ENCODE data around the gene SSH2.

SSH2 gene

DNA sequence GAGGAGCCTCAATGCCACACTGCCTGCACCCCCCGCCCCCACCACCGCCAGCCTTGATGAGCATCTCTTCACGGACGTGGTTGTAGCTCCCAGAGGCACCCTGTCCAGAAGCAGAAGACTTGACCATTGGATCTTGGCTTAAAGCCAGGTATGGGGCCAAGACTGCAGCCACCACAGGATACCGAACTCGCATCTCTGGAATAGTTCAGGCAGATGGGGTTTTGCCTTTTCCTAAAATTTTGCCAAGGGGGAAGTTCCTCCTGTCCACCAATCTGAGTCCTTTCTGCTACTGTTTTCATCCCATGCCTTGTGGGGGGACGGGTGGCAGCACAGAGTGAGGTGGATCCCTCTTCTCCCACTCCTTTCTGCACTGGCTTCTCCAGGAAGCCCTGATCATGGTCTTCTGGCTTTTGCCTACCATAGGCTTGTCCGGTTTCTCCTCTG, 308.3 kb downstream of the SSH2 start:
- TF ChIP-seq, protein P1, sequence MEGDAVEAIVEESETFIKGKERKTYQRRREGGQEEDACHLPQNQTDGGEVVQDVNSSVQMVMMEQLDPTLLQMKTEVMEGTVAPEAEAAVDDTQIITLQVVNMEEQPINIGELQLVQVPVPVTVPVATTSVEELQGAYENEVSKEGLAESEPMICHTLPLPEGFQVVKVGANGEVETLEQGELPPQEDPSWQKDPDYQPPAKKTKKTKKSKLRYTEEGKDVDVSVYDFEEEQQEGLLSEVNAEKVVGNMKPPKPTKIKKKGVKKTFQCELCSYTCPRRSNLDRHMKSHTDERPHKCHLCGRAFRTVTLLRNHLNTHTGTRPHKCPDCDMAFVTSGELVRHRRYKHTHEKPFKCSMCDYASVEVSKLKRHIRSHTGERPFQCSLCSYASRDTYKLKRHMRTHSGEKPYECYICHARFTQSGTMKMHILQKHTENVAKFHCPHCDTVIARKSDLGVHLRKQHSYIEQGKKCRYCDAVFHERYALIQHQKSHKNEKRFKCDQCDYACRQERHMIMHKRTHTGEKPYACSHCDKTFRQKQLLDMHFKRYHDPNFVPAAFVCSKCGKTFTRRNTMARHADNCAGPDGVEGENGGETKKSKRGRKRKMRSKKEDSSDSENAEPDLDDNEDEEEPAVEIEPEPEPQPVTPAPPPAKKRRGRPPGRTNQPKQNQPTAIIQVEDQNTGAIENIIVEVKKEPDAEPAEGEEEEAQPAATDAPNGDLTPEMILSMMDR (IDR thresholded peaks at IDR 0.05): no peak
- Histone ChIP-seq H3K4me3 (peak overlapping the region; percentile 81), H3K27ac (peak overlapping the region; percentile 56 to 77)
- DNase-seq (ENCODE audit: low spot score): no peak

DNA sequence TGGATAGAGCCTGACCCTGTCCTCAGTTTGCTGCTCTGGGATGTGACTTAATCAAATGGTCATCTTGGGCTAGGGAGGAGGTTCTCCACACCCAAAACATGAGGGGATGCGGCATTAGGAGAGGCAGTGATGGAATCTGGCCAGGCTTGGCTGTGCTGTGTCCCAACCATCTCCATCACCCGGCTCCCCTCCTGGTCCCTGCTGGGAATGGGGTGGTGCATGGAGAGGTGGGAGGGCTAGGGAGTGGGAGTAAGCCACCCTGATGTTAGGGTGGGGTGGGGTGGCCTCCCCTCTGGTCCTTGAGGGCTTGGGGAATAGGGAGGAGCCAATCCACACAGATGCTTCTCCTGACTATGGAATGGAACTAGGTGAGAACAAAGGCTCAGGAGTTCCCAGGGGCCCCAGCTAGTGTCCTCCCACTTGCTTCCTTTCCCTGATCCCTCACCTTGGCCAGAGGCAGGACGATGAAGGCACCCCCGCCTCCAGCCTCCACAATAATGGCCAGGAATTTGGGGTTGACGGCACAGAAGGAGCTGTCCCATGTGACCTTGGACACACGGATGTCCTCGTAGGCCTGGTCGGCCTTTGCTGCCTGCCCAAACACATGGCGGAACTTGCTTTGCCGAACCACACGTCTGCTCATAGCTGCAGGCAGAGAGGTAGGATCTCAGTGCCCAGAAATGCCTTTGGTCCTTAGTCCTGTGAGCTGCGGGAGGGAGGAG, 309.1 kb downstream of the SSH2 start:
- DNase-seq (ENCODE audit: low spot score): no peak
- peak overlapping the region; percentile 56 to 77 for H3K27ac ChIP-seq
- TF ChIP-seq, protein P1 (IDR thresholded peaks at IDR 0.05): no peak
- peak overlapping the region; percentile 81 for H3K4me3 ChIP-seq

DNA sequence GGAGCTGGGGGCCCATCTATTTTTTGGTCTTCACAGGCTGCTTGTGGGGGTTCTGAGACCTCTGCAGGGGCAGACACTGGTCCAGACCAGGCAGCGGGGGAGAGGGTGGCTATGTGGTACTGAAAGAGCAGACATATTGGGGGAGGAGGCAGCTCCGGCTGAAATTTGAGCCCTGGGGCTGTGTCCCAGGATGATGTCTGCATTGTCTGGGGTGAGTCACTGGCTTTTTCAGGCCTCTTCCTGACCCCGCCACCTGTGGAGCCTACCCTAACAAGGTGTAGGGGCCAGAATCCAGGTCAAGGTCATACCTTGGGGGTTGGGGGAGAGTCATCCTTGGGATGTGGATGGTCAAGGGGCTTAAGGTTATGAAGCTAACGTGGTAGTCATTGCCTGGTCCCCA, 309.8 kb downstream of the SSH2 start:
- Histone ChIP-seq H3K4me3 (no peak overlapping the region), H3K27ac (no peak overlapping the region)
- TF ChIP-seq, protein P1 (IDR thresholded peaks at IDR 0.05): no peak
- DNase-seq (ENCODE audit: low spot score): no peak

DNA sequence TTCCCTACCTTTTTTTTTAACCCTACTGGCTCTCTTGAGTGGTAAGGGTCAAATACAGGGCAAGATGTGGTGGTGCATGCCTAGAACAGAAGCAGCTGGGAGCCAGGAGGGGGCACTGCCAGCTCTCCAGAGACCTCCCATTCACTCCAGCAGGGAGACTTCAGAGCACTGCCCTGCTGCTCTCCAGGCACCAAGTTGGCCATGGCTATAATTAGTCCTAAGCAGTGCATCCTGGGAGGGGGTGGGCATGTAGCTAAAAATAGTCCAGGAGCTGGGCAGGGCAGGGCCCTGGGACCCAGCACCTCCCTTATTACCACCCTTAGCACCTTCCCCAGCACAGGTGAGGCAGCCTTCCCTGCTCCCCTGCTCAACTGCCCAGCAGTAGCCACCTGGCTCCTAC, 310.8 kb downstream of the SSH2 start:
- TF ChIP-seq, protein P1 (IDR thresholded peaks at IDR 0.05): no peak
- Histone ChIP-seq H3K4me3 (peak overlapping the region; percentile 15), H3K27ac (peak overlapping the region in 1 of 2 donors; percentile 65)
- DNase-seq (ENCODE audit: low spot score): no peak

DNA sequence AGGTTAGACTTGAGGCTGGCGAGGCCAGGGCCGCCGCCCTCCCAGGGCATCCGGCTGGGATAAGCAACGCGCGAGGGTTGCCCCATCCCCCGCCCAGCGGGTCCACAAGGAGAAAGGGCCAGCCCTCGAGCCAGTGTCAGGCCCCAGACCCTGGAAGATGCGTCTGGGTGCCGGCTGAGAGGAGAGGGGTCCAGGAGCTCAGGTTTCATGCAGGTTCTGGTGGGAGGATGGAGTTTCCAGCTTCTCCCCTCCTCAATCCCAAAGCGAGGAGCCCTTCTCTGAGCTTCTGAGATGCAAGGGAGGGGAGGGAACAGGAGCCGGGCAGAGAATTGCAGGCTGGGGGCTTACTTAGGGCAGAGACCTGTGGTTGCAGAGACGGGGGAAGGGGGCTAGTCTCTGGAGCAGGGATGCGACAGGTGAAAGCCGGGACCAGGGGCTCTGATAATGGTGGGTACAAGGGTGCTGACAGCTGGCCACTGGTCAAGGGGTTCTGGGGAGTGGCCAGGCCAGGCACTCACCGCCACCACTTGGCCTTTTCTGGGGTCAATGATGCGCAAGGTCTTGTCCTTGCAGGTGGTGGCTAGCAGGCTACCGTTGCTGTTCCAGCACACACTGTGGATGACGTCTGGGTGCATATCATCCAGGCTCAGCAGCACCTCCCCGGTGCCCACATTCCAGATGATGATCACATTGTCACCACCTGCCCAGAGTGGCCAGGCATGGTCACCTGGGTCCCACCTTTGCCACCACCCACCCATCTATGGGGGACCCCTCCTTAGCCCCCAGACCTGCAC, 311.6 kb downstream of the SSH2 start:
- DNase-seq (ENCODE audit: low spot score): no peak
- peak overlapping the region in 1 of 2 donors; percentile 37 for H3K27ac ChIP-seq
- TF ChIP-seq, protein P1 (IDR thresholded peaks at IDR 0.05): no peak
- peak overlapping the region; percentile 63 for H3K4me3 ChIP-seq

DNA sequence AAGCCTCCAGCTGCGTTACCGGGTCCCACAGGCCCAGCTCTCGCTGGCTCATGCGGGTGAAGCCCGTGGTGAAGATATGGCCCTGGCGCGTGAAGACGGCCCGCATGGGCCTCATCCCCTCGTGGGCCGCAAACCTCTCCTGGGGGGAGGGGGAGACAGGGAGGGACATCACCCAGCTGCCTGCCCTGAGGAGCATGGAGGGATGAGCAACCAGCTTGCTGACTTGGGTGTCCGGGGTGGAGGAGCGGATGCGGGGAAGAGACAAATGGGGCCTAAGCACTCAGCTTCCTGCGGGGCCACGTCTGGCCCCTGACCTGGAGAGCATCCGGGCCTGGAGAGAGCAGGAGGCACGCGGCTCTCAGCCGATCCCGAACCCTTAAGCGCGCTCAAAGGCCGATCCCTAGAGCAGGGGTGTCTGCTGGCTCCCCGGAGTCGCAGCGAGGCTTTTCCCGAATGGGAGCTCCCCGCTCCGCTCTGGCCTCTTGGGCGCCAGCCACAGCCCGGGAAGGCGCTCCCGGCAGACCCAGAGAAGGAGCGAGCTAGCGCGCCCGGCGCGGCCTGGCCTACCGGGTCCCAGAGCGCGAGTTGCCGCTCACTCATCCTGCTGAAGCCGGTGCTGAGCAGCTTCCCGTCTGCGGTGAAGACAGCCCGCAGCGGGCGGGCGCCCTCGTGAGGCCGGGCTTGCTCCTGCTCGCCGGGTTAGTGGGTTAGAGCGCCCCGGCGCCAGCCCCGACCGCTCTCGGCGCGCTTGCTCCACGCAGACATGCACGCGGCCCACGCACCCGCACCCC, 312.4 kb downstream of the SSH2 start:
- TF ChIP-seq, protein P1 (IDR thresholded peaks at IDR 0.05): peak; percentile 24
- Histone ChIP-seq H3K27ac (peak overlapping the region in 1 of 2 donors; percentile 37), H3K4me3 (peak overlapping the region; percentile 63)
- DNase-seq (ENCODE audit: low spot score): peak; percentile 76

Data from coronary artery (tissue), 2 donors.